Esophagus squamous epithelium (tissue), 5 donors: ENCODE results near the gene PREP. TPM values are rescaled to one million over a fixed set of nuclear protein-coding genes. Genes with fewer than 3 reads are reported as not detected.

Experiments
- DNase-seq: peaks from one replicate; lab custom pipeline; 2025; lab: John Stamatoyannopoulos, UW
- H3K27ac ChIP-seq, 4 donors: fragments of 200-600 bp; sonication (generic); one replicate each; pipeline ENCODE4 v1.5.1; 2016 to 2019; ENCODE audit warnings: mild to moderate bottlenecking in 1 of 4
- H3K27me3 ChIP-seq, 4 donors: fragments of 200-600 bp; sonication (generic); 1 replicate in 3 of 4; 2 replicates in 1 of 4; pipeline versions ENCODE4 v1.5.1 to v1.6.0; 2017 to 2021; ENCODE audit warnings: antibody characterized with exemption in 1 of 4
- H3K36me3 ChIP-seq, 3 donors: fragments of 200-600 bp; sonication (generic); one replicate each; pipeline ENCODE4 v1.5.1; 2016 to 2019
- H3K4me1 ChIP-seq, 3 donors: fragments of 200-600 bp; sonication (generic); one replicate each; pipeline ENCODE4 v1.5.1; 2017 to 2019
- H3K4me3 ChIP-seq, 4 donors: fragments of 200-600 bp; sonication (generic); 1 replicate in 3 of 4; 2 replicates in 1 of 4; pipeline ENCODE4 v1.5.1; 2016 to 2019; ENCODE audit warnings: mild to moderate bottlenecking in 2 of 4, moderate library complexity in 1 of 4
- H3K9me3 ChIP-seq, 3 donors: fragments of 200-600 bp; sonication (generic); one replicate each; pipeline ENCODE4 v1.5.1; 2016 to 2019
- POLR2A ChIP-seq, 4 donors: fragments of 450-650 bp; IDR thresholded peaks; one replicate each; pipeline ENCODE4 v1.6.1; 2017; ENCODE audit warnings: antibody characterized with exemption in 4 of 4, mild to moderate bottlenecking in 4 of 4, moderate library complexity in 3 of 4
- WGBS, 2 donors: methylation state at CpG; one replicate each; pipeline ENCODE4 v1.1.5; 2018; 5-methylcytosine and 5-hydroxymethylcytosine counted together
- intact Hi-C: fragments of 100-400 bp; cut with DNase I; formaldehyde crosslinking; loops from one replicate; pipeline ENCODE4 v1.15.0; 2022
- total RNA-seq, 4 donors: library from RNA; depleted of rRNA; stranded (reverse); fragments of >200 nt; gene quantifications; one replicate each; pipeline ENCODE4 v1.1.0, GENCODE V29; 2016
- TF ChIP-seq, protein P1 (sequence below), 6 experiments: fragments of 450-650 bp in 4 of 6; fragments of 200-600 bp in 2 of 6; sonication (generic) in 2 of 6; IDR thresholded peaks; one replicate each; pipeline ENCODE4 v1.5.1; 2016 to 2019; ENCODE audit warnings: antibody characterized with exemption in 6 of 6, mild to moderate bottlenecking in 4 of 6, moderate library complexity in 4 of 6
- donor health status: DM: yes; HTN: yes; CAD: no.

The PREP gene
- total RNA-seq, 4 donors from 2014 or later, result 11.9 to 28.0 (median 19.6) TPM

DNA sequence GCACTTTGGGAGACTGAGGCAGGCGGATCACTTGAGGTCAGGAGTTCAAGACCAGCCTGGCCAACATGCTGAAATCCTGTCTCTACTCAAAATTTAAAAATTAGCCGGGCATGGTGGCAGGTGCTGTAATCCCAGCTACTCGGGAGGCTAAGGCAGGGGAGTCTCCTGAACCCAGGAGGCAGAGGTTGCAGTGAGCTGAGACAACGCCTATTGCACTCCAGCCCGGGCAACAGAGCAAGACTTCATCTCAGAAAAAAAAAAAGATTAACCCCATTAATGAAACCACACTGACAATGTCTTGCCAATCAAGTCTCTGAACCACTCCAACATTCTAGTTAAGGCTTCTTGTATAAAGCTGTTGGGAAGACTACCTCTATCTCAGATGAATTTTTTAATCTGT, 4.0 kb downstream of the PREP start:
- Histone ChIP-seq H3K27me3 (no peaks in the 10 kb centered on the region), H3K4me1 (peaks cover 0 to 37% (median 20%) of the 10 kb centered on the region in 3 donors), H3K36me3 (peaks cover 0 to 30% (median 8%) of the 10 kb centered on the region in 3 donors), H3K27ac (no peak overlapping the region), H3K9me3 (no peaks in the 10 kb centered on the region), H3K4me3 (no peak overlapping the region)
- intact Hi-C loops, result no loop called here
- 59% methylated on average over 2 of the region's 5 CpGs; no CpG with 5 or more reads in 1 of the 2 donors for WGBS, 2 donors
- no peak for DNase-seq
- TF ChIP-seq POLR2A (IDR thresholded peaks at IDR 0.05), result no peak
- TF ChIP-seq, protein P1, sequence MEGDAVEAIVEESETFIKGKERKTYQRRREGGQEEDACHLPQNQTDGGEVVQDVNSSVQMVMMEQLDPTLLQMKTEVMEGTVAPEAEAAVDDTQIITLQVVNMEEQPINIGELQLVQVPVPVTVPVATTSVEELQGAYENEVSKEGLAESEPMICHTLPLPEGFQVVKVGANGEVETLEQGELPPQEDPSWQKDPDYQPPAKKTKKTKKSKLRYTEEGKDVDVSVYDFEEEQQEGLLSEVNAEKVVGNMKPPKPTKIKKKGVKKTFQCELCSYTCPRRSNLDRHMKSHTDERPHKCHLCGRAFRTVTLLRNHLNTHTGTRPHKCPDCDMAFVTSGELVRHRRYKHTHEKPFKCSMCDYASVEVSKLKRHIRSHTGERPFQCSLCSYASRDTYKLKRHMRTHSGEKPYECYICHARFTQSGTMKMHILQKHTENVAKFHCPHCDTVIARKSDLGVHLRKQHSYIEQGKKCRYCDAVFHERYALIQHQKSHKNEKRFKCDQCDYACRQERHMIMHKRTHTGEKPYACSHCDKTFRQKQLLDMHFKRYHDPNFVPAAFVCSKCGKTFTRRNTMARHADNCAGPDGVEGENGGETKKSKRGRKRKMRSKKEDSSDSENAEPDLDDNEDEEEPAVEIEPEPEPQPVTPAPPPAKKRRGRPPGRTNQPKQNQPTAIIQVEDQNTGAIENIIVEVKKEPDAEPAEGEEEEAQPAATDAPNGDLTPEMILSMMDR (IDR thresholded peaks at IDR 0.05), result no peak

DNA sequence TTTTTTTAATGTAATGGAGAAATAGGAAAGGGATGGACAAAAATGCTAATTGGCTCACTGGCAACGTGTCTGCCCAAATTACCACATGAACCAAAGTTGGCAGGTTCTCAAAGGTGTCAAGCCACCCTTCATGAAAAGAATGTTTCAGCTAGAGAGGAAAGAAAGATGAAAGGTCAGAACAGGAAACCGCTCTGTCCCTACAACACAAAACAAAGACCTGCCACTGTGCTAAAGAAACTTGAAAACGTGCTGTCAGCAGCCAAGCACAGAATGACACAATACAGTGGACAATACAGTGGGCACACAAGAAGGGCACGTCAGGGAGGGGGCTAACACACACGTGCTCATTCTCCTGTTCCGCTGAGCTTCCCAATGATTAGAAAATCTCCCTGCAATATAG, 4.9 kb downstream of the PREP start:
- no peak for TF ChIP-seq POLR2A (IDR thresholded peaks at IDR 0.05)
- TF ChIP-seq, protein P1 (IDR thresholded peaks at IDR 0.05), result no peak
- Histone ChIP-seq H3K4me3 (no peak overlapping the region), H3K4me1 (peaks cover 0 to 31% (median 17%) of the 10 kb centered on the region in 3 donors), H3K9me3 (no peaks in the 10 kb centered on the region), H3K27ac (no peak overlapping the region), H3K36me3 (peaks cover 0 to 32% (median 8%) of the 10 kb centered on the region in 3 donors), H3K27me3 (no peaks in the 10 kb centered on the region)
- intact Hi-C loops, result no loop called here
- no peak for DNase-seq
- WGBS, 2 donors, result 53 to 63% methylated on average over 6 of the region's 6 CpGs

DNA sequence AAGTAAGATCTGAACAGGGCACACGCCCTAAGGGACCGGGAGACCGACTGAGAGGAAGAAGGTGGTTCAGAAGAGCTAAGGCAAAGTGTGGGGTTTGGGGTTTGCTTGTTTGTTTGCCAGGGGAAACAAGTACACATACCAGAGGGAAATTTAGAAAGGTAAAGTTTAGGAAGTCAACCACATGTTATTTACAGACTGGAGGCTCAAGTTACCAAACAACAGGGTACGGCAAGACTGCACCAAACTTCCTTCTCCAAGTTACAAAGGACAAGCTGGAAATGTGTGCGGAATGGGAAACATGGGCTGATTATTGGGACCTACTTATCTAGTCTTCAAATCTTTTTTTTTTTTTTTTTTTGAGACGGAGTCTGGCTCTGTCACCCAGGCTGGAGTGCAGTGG, 11.2 kb downstream of the PREP start:
- TF ChIP-seq POLR2A (IDR thresholded peaks at IDR 0.05), result no peak
- TF ChIP-seq, protein P1 (IDR thresholded peaks at IDR 0.05), result no peak
- no peak overlapping the region for H3K27ac ChIP-seq
- intact Hi-C loops, result no loop called here
- WGBS, 2 donors, result 95% methylated on average over 6 of the region's 6 CpGs
- H3K27me3 ChIP-seq, result no peaks in the 10 kb centered on the region
- H3K4me1 ChIP-seq, result no peaks in the 10 kb centered on the region
- no peaks in the 10 kb centered on the region for H3K9me3 ChIP-seq
- peaks cover 0 to 80% (median 8%) of the 10 kb centered on the region in 3 donors for H3K36me3 ChIP-seq
- H3K4me3 ChIP-seq, result no peak overlapping the region
- DNase-seq, result no peak

DNA sequence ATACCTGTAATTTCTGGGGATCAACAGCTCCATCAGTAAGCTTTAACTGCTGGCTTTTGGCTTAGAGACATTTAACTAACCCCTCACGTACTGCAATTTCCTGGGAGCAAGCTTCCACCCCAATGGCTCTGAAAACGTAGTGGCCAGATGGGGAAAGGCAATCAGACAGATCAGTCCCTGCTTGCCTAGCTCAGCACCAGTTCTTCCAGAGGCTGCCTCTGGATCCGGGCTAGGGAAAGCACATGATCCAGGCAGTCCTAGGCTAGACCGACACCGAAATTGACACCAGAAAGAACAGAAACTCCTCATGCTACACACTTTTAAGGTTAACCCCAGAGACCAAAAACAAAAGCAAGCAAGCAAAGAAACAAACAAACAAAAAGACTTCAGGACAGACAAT, 13.3 kb downstream of the PREP start:
- Histone ChIP-seq H3K4me1 (no peaks in the 10 kb centered on the region), H3K9me3 (no peaks in the 10 kb centered on the region), H3K27me3 (no peaks in the 10 kb centered on the region), H3K4me3 (no peak overlapping the region), H3K27ac (no peak overlapping the region), H3K36me3 (peaks cover 0 to 64% (median 0%) of the 10 kb centered on the region in 3 donors)
- TF ChIP-seq, protein P1 (IDR thresholded peaks at IDR 0.05), result no peak
- no peak for TF ChIP-seq POLR2A (IDR thresholded peaks at IDR 0.05)
- DNase-seq, result no peak
- intact Hi-C loops, result no loop called here
- WGBS, 2 donors, result 81 to 86% methylated on average over 5 of the region's 5 CpGs

DNA sequence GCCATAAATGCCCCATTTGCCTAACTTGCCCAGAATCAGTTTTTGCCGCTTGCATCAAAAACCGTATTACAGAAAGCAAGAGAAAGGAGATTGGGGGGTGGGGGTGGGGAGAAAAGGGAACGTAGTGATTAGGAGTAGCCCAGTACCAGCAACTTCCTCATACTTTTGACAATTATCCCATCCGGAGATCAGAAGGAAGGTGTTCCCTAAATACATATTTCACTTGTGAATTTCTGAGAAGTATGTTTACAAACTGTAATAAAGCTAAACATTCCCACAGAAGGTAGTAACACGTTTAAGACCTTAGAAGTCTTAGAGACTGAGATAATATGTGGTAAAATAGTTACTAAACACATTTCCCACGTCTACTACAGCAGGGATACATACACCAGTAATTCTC, 14.5 kb downstream of the PREP start:
- no peak for TF ChIP-seq POLR2A (IDR thresholded peaks at IDR 0.05)
- TF ChIP-seq, protein P1 (IDR thresholded peaks at IDR 0.05), result no peak
- DNase-seq, result no peak
- Histone ChIP-seq H3K9me3 (no peaks in the 10 kb centered on the region), H3K27me3 (no peaks in the 10 kb centered on the region), H3K4me1 (peaks cover 0 to 9% (median 0%) of the 10 kb centered on the region in 3 donors), H3K36me3 (peaks cover 0 to 66% (median 0%) of the 10 kb centered on the region in 3 donors), H3K27ac (no peak overlapping the region), H3K4me3 (no peak overlapping the region)
- intact Hi-C loops, result no loop called here
- WGBS, 2 donors, result 63 to 66% methylated on average over 5 to 6 of the region's 6 CpGs
